ENCODE data around the gene ARHGAP1.

GRCh38 chr11:46724088-46724487 is 23.7 kb upstream of the ARHGAP1 start:
- TF ChIP-seq TAF1 (IDR thresholded peaks at IDR 0.05; ENCODE audit: low read depth) (no peak), EP300 (IDR thresholded peaks at IDR 0.05; ENCODE audit: borderline replicate concordance) (no peak), REST (IDR thresholded peaks at IDR 0.05; ENCODE audit: low read depth) (no peak), EGR1 (IDR thresholded peaks at IDR 0.05) (no peak), MAX (IDR thresholded peaks at IDR 0.05) (no peak), CREB1 (IDR thresholded peaks at IDR 0.05; ENCODE audit: low read depth) (no peak), RAD21 (IDR thresholded peaks at IDR 0.05; ENCODE audit: low read depth) (no peak), CEBPB (IDR thresholded peaks at IDR 0.05) (no peak), ZBTB7A (IDR thresholded peaks at IDR 0.05; ENCODE audit: low read depth) (no peak)
